K562 (cell line): Measurements from ENCODE around the gene NPM1. TPM values are rescaled to one million over a fixed set of nuclear protein-coding genes. Genes with fewer than 3 reads are reported as not detected.

ENCODE experiments used
- ATAC-seq: fragments of 200-7000 bp; cut with Tn5 transposase; 3 replicates; pipeline ENCODE4 v1.9.1; 2020; ENCODE audit warnings: moderate library complexity
- BruUV-seq: library from RNA; stranded (reverse); fragments of 400-500 nt; replicated peaks from 2 replicates; lab custom pipeline; 2021; lab: Mats Ljungman, UMichigan
- CTCF ChIA-PET: fragments of 300-600 bp; formaldehyde crosslinking; extraction: SDS; loops from one replicate; lab custom pipeline; 2021; ENCODE audit warnings: low intra/inter-chr PET ratio; lab: Yijun Ruan, JAX
- POLR2A ChIA-PET: fragments of 300-600, 350-650 bp; sonication (Branson Sonifier 250); formaldehyde crosslinking; extraction: SDS; loops from one replicate; lab custom pipeline; 2021; ENCODE audit warnings: antibody characterized with exemption, inconsistent platforms; lab: Yijun Ruan, JAX
- DNase-seq, 4 experiments: peaks; one replicate each; pipeline versions ENCODE4 v3.0.0 to v3.0.0-alpha.2; 2011 to 2018; ENCODE audit warnings: low spot score in 3 of 4, mixed read lengths in 3 of 4; ENCODE audit errors: extremely low read depth in 1 of 4
- FAIRE-seq: peaks from 2 replicates; lab custom pipeline; 2011; peaks lifted over from hg19 to GRCh38; lab: Jason Lieb, UNC
- H2AFZ ChIP-seq: 2 replicates; pipeline ENCODE4 v1.6.0; 2011; ENCODE audit warnings: low read depth, low read length, control low read depth, inconsistent platforms
- H3K27ac ChIP-seq: fragments of 200-600 bp; 3 replicates; pipeline ENCODE4 v1.8.0; 2011; ENCODE audit warnings: low read depth, mild to moderate bottlenecking, control low read depth, inconsistent platforms, low read length, moderate library complexity, mixed read lengths; ENCODE audit errors: extremely low read depth
- H3K27me3 ChIP-seq, 2 experiments: fragments of 300-600 bp in 1 of 2; 2 replicates in 1 of 2; 3 replicates in 1 of 2; pipeline versions ENCODE4 v1.6.0 to v1.8.0; 2011; ENCODE audit warnings: inconsistent platforms in 2 of 2, low read length in 2 of 2, mild to moderate bottlenecking in 1 of 2, mixed read lengths in 1 of 2, moderate library complexity in 1 of 2; ENCODE audit not compliant: control insufficient read depth in 2 of 2, insufficient read depth in 2 of 2
- H3K36me3 ChIP-seq: fragments of 300-600 bp; 3 replicates; pipeline ENCODE4 v1.8.0; 2011; ENCODE audit warnings: mild to moderate bottlenecking, low read length, inconsistent platforms; ENCODE audit not compliant: control insufficient read depth, insufficient read depth
- H3K4me1 ChIP-seq, 2 experiments: fragments of 200-600 bp in 1 of 2; replicated peaks in 1 of 2; 2 replicates in 1 of 2; 3 replicates in 1 of 2; pipeline versions ENCODE4 v1.5.1 to v1.8.0; 2011; ENCODE audit warnings: inconsistent platforms in 2 of 2, low read length in 2 of 2, mild to moderate bottlenecking in 1 of 2, mixed read lengths in 1 of 2, moderate library complexity in 1 of 2; ENCODE audit not compliant: control insufficient read depth in 2 of 2, insufficient read depth in 2 of 2
- H3K4me2 ChIP-seq: 2 replicates; pipeline ENCODE4 v1.6.1; 2011; ENCODE audit warnings: low read length, control low read depth, inconsistent platforms, mixed read lengths; ENCODE audit not compliant: insufficient read depth
- H3K4me3 ChIP-seq: fragments of 200-600 bp; sonication (generic), shearing (Covaris generic); 2 replicates; pipeline ENCODE4 v1.5.1; 2016; ENCODE audit warnings: control low read depth, inconsistent platforms
- H3K79me2 ChIP-seq: fragments of 200-600 bp; 3 replicates; pipeline ENCODE4 v1.8.0; 2011; ENCODE audit warnings: low read length, inconsistent platforms; ENCODE audit not compliant: control insufficient read depth, insufficient read depth
- H3K9ac ChIP-seq, 2 experiments: 2 replicates each; pipeline versions ENCODE4 v1.6.0 to v1.6.1; 2011; ENCODE audit warnings: low read depth in 2 of 2, low read length in 2 of 2, control low read depth in 1 of 2, inconsistent platforms in 1 of 2, mild to moderate bottlenecking in 1 of 2, mixed read lengths in 1 of 2; ENCODE audit not compliant: insufficient read depth in 1 of 2
- H3K9me1 ChIP-seq: one replicate; pipeline ENCODE4 v1.6.0; 2011; ENCODE audit warnings: inconsistent platforms, mild to moderate bottlenecking, low read length, moderate library complexity; ENCODE audit not compliant: control insufficient read depth, insufficient read depth
- H3K9me3 ChIP-seq: replicated peaks from 2 replicates; pipeline ENCODE4 v1.5.1; 2011; ENCODE audit warnings: low read depth, low read length, inconsistent platforms; ENCODE audit not compliant: control insufficient read depth, insufficient read depth
- H4K20me1 ChIP-seq: replicated peaks from 2 replicates; pipeline ENCODE4 v1.6.1; 2011; ENCODE audit warnings: low read length, inconsistent platforms, mixed read lengths; ENCODE audit not compliant: control insufficient read depth, insufficient read depth
- CREB1 ChIP-seq, 2 experiments: sonication (generic) in 1 of 2; formaldehyde crosslinking in 1 of 2; IDR thresholded peaks; 2 replicates each; pipeline versions ENCODE4 v1.6.1 to v1.8.0; 2012 to 2022; ENCODE audit warnings: inconsistent platforms in 1 of 2, mild to moderate bottlenecking in 1 of 2, missing genetic modification reagents in 1 of 2, moderate library complexity in 1 of 2
- IFI16 ChIP-seq: fragments of 250-450 bp; sonication (Bioruptor Pico); IDR thresholded peaks from 2 replicates; pipeline ENCODE4 v2.1.2; 2022; ENCODE audit warnings: mild to moderate bottlenecking, inconsistent platforms
- STAG1 ChIP-seq: sonication (generic); formaldehyde crosslinking; IDR thresholded peaks from 2 replicates; pipeline ENCODE4 v1.5.0; 2020; ENCODE audit warnings: missing genetic modification reagents, borderline replicate concordance
- TBP ChIP-seq: optimal IDR thresholded peaks from 2 replicates; pipeline ENCODE3; 2011; ENCODE audit warnings: low read depth, low read length, improper control_type of control experiment
- ZNF217 ChIP-seq: sonication (generic); formaldehyde crosslinking; IDR thresholded peaks from 2 replicates; pipeline ENCODE4 v1.8.0; 2022; ENCODE audit warnings: mild to moderate bottlenecking, missing genetic modification reagents
- WGBS: fragments of 100-300 bp; shearing (Covaris generic); methylation state at CpG from one replicate; pipeline ENCODE4 v1.1.6; 2016; ENCODE audit warnings: low coverage, mixed read lengths; ENCODE audit not compliant: insufficient coverage; ENCODE audit errors: missing lambda C conversion rate; 5-methylcytosine and 5-hydroxymethylcytosine counted together
- in situ Hi-C: fragments of 300-500 bp; cut with MboI; formaldehyde crosslinking; loops from 4 replicates; pipeline ENCODE4 v1.15.0; 2018; ENCODE audit warnings: inconsistent platforms, mixed read lengths
- intact Hi-C: fragments of 100-400 bp; cut with micrococcal nuclease; formaldehyde crosslinking; loops from 2 replicates; pipeline ENCODE4 v1.14.2; 2022
- polyA plus RNA-seq, 8 experiments: library from polyadenylated mRNA; depleted of rRNA in 4 of 8; stranded (reverse) in 5 of 8; unstranded in 3 of 8; fragments of >200 nt; fragmentation: Nextera tagmentation in 2 of 8; fragmentation: Illumina TruSeq in 1 of 8; extraction: Ambion mirVana in 2 of 8; extraction: Trizol in 1 of 8; gene quantifications; 2 replicates each; pipeline versions ENCODE4 v1.2.1 to v1.2.3, GENCODE V29; 2011 to 2014; ENCODE audit warnings: inconsistent platforms in 1 of 8, missing spikeins in 1 of 8
- total RNA-seq, 7 experiments: library from RNA; depleted of rRNA in 6 of 7; stranded (reverse); fragments of >200 nt in 6 of 7; fragmentation: Illumina TruSeq in 2 of 7; extraction: Trizol in 2 of 7; gene quantifications; 2 replicates each; pipeline versions ENCODE4 v1.2.1 to v1.2.3, GENCODE V29; 2011 to 2021; ENCODE audit warnings: low replicate concordance in 1 of 7
- TF ChIP-seq, protein P1 (sequence below): sonication (generic); IDR thresholded peaks from 2 replicates; pipeline ENCODE4 v1.6.1; 2016

NPM1 gene
- total and polyA plus RNA-seq, 9 of the 15 experiments (the other 6 are each of a cell fraction or from before 2014, with no cell fraction given), result 2,438 to 6,909 (median 5,639) TPM

- Histone ChIP-seq H3K27ac (no peak overlapping the region), H3K9ac (no peak overlapping the region), H3K9me3 (no peaks in the 10 kb centered on the region), H3K27me3 (peaks cover 33 to 70% of the 10 kb centered on the region in 2 experiments), H3K4me2 (no peak overlapping the region), H2AFZ (no peak overlapping the region), H3K4me1 (peaks cover 0 to 7% of the 10 kb centered on the region in 2 experiments; a peak in 2 of 5 replicates), H3K9me1 (no peaks in the 10 kb centered on the region), H4K20me1 (no peaks in the 10 kb centered on the region), H3K36me3 (no peaks in the 10 kb centered on the region), H3K79me2 (no peaks in the 10 kb centered on the region), H3K4me3 (no peak overlapping the region)
- TF ChIP-seq, protein P1, sequence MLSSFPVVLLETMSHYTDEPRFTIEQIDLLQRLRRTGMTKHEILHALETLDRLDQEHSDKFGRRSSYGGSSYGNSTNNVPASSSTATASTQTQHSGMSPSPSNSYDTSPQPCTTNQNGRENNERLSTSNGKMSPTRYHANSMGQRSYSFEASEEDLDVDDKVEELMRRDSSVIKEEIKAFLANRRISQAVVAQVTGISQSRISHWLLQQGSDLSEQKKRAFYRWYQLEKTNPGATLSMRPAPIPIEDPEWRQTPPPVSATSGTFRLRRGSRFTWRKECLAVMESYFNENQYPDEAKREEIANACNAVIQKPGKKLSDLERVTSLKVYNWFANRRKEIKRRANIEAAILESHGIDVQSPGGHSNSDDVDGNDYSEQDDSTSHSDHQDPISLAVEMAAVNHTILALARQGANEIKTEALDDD, result no peak
- TF ChIP-seq IFI16 (CRISPR knock-in tag) (no peak), TBP (no peak), CREB1 (IDR thresholded peaks at IDR 0.05) (no peak), CREB1 (CRISPR knock-in tag; IDR thresholded peaks at IDR 0.05) (no peak), ZNF217 (CRISPR knock-in tag) (no peak), STAG1 (CRISPR knock-in tag) (no peak)
- POLR2A ChIA-PET, result interaction anchor here (1.2 to 2.1 kb wide), 2 partner anchors 9 to 11 kb away, joined by 3 to 5 read pairs; no protein-coding TSS in a partner anchor
- intact Hi-C loops (no loop called here), in situ Hi-C loops (no loop called here)
- CTCF ChIA-PET, result no interaction called here
- 4% methylated on average over 10 of the region's 10 CpGs for WGBS
- FAIRE-seq (no peak), DNase-seq (no peak), ATAC-seq (no peak)
- no TSS peak for BruUV-seq
Observed at GRCh38 chr5:171454549-171454948, 66.9 kb downstream of the NPM1 start.
